Prostate gland (tissue), 2 donors: ENCODE data around the gene TRAPPC12.

Experiments
- POLR2A ChIP-seq: fragments of 450-650 bp; IDR thresholded peaks from one replicate; pipeline ENCODE4 v1.6.1; 2016; ENCODE audit warnings: antibody characterized with exemption, mild to moderate bottlenecking
- POLR2AphosphoS5 ChIP-seq: sonication (generic); formaldehyde crosslinking; IDR thresholded peaks from one replicate; pipeline ENCODE4 v1.6.1; 2017; ENCODE audit warnings: antibody characterized with exemption
- TF ChIP-seq, protein P1 (sequence below), 4 experiments: fragments of 200-600 bp in 2 of 4; fragments of 450-650 bp in 2 of 4; sonication (generic) in 2 of 4; IDR thresholded peaks; 1 replicate in 3 of 4; 2 replicates in 1 of 4; pipeline ENCODE4 v1.5.1; 2016 to 2019; ENCODE audit warnings: antibody characterized with exemption in 4 of 4, mild to moderate bottlenecking in 2 of 4, moderate library complexity in 2 of 4

DNA sequence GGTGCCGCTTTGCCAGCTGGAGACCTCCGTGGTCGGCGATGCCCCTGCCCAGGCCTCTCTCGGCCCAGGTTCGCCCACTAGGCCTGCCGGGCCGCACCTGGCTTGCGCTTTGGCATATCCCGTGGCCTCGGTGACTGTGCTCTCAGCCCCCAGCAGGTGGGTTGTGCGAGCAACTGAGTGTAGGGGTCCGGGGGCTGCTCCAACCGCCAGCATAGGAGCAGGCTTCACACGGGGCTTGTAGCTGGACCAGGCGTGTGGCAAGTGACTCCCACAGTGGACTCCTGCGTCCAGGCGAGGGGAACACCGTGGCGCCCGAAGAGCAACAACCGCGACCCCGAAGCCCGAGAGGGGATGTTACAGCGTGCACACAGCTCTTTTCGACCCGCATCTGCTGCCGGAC, 9.7 kb downstream of the TRAPPC12 start:
- TF ChIP-seq, protein P1, sequence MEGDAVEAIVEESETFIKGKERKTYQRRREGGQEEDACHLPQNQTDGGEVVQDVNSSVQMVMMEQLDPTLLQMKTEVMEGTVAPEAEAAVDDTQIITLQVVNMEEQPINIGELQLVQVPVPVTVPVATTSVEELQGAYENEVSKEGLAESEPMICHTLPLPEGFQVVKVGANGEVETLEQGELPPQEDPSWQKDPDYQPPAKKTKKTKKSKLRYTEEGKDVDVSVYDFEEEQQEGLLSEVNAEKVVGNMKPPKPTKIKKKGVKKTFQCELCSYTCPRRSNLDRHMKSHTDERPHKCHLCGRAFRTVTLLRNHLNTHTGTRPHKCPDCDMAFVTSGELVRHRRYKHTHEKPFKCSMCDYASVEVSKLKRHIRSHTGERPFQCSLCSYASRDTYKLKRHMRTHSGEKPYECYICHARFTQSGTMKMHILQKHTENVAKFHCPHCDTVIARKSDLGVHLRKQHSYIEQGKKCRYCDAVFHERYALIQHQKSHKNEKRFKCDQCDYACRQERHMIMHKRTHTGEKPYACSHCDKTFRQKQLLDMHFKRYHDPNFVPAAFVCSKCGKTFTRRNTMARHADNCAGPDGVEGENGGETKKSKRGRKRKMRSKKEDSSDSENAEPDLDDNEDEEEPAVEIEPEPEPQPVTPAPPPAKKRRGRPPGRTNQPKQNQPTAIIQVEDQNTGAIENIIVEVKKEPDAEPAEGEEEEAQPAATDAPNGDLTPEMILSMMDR (IDR thresholded peaks at IDR 0.05) = no peak
- TF ChIP-seq POLR2A = no peak
- no peak for TF ChIP-seq POLR2AphosphoS5
